D721Med (cell line): ENCODE measurements around the gene EVX2.

Experiments
- DNase-seq: peaks from one replicate; pipeline ENCODE4 v3.0.0; 2011; ENCODE audit warnings: low spot score; ENCODE audit not compliant: insufficient read length
- FAIRE-seq: peaks from 2 replicates; lab custom pipeline; 2011; peaks lifted over from hg19 to GRCh38; lab: Jason Lieb, UNC
- CTCF ChIP-seq: IDR thresholded peaks from 2 replicates; pipeline ENCODE4 v1.5.1; 2012; ENCODE audit warnings: mild to moderate bottlenecking, control low read depth; ENCODE audit not compliant: insufficient read depth; ENCODE audit errors: missing control alignments

Gene EVX2

GRCh38 chr2:176096986-176097819 lies 13.4 kb upstream of the EVX2 start:
- no peak for FAIRE-seq

GRCh38 chr2:176096243-176096985 lies 12.7 kb upstream of the EVX2 start:
- FAIRE-seq (no peak), DNase-seq (no peak)

More at GRCh38 chr2:176096986-176097819, 13.4 kb upstream of the EVX2 start:
- TF ChIP-seq CTCF = peak; percentile 81
- DNase-seq = peak; percentile 68

GRCh38 chr2:176095421-176095820 lies 11.7 kb upstream of the EVX2 start:
- FAIRE-seq (no peak), DNase-seq (no peak)
- no peak for TF ChIP-seq CTCF

More at GRCh38 chr2:176096243-176096985, 12.7 kb upstream of the EVX2 start:
- TF ChIP-seq CTCF = no peak

GRCh38 chr2:176094349-176094748 lies 10.6 kb upstream of the EVX2 start:
- DNase-seq = no peak
- no peak for FAIRE-seq
- no peak for TF ChIP-seq CTCF

- no peak for FAIRE-seq
These were observed 10.1 kb upstream of the EVX2 start for GRCh38 chr2:176093898-176094249.

GRCh38 chr2:176093145-176093897 lies 9.6 kb upstream of the EVX2 start:
- DNase-seq (peak; percentile 22), FAIRE-seq (no peak)
- TF ChIP-seq CTCF = no peak

More at GRCh38 chr2:176093898-176094249, 10.1 kb upstream of the EVX2 start:
- TF ChIP-seq CTCF = no peak
- DNase-seq = no peak
